ENCODE data around the gene TNS1. TPM values are rescaled to one million over a fixed set of nuclear protein-coding genes. Genes with fewer than 3 reads are reported as not detected.

TNS1 gene
- total RNA-seq, 6 experiments from 2014 or later, result 113 to 139 (median 126) TPM

DNA sequence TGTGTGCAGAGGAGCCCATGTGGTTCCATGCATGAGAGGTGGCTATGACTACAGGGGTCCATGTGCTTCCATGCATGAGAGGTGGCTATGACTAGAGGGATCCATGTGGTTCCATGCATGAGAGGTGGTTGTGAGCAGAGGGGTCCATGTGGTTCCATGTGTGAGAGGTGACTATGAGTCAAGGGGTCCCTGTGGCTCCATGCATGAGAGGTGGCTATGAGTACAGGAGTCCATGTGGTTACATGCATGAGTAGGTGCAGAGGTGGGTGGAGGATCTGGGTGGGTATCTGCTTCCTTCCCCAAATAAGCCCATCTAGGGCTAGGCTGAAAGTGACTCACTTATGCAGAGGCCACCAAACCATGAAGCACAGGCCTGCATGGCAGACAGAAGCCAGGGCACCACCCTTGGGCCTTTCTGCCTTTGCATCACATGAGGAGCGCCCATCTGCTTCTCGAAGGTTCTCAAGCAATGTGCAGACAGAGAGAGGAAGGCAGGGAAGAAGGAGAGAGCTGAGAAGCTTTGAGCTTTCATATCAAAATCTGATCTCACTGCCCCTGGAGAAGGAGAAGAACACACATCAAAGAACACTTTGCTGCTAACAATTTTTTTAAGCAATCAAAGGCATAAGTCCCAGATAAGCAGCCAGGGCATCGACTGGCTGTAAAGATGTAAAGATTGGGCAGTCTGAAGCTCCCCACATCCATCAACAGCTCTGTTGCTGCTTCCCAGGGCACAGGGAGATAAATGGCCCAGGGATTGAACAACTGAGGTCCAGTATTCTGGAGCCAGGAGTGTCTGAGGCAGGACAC is 137.6 kb downstream of the TNS1 start:
- Mint-ChIP-seq H3K27me3 (ENCODE audit: insufficient read depth) (peaks cover 13% of the 10 kb centered on the region), H3K4me1 (ENCODE audit: low read depth) (peaks cover 24% of the 10 kb centered on the region)
- no peak for DNase-seq

DNA sequence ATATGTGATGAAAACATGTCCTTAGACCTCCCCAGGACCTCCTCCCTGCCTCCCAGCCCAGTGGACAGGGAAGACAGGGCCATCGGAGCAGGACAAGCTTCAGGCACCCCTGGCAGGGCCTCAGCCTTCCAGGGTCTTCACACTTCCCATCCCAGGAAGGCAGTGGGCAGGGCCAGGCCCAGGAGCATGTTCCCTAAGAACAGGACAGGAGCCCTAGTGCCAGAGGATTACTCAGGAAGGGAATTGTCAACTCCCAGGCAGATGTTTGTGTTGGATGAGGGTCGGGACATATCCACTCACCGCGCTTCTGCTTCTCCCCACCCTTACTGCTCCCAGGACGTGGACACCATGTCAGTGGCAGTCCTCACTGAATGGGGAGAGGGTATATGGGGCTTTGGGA is 138.9 kb downstream of the TNS1 start:
- Mint-ChIP-seq H3K4me3 (no peak overlapping the region), H3K36me3 (ENCODE audit: low read depth) (peaks cover 30% of the 10 kb centered on the region), H3K9me3 (no peaks in the 10 kb centered on the region), H3K4me1 (ENCODE audit: low read depth) (peaks cover 28% of the 10 kb centered on the region), H3K27ac (no peak overlapping the region), H3K27me3 (ENCODE audit: insufficient read depth) (peaks cover 12% of the 10 kb centered on the region)
- no peak for DNase-seq
- TF ChIP-seq, protein P1, sequence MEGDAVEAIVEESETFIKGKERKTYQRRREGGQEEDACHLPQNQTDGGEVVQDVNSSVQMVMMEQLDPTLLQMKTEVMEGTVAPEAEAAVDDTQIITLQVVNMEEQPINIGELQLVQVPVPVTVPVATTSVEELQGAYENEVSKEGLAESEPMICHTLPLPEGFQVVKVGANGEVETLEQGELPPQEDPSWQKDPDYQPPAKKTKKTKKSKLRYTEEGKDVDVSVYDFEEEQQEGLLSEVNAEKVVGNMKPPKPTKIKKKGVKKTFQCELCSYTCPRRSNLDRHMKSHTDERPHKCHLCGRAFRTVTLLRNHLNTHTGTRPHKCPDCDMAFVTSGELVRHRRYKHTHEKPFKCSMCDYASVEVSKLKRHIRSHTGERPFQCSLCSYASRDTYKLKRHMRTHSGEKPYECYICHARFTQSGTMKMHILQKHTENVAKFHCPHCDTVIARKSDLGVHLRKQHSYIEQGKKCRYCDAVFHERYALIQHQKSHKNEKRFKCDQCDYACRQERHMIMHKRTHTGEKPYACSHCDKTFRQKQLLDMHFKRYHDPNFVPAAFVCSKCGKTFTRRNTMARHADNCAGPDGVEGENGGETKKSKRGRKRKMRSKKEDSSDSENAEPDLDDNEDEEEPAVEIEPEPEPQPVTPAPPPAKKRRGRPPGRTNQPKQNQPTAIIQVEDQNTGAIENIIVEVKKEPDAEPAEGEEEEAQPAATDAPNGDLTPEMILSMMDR (IDR thresholded peaks at IDR 0.05), result no peak

More for the DNA sequence above, 137.6 kb downstream of the TNS1 start:
- TF ChIP-seq, protein P1 (IDR thresholded peaks at IDR 0.05), result no peak
- H3K36me3 Mint-ChIP-seq (ENCODE audit: low read depth), result peaks cover 35% of the 10 kb centered on the region
- no peaks in the 10 kb centered on the region for H3K9me3 Mint-ChIP-seq
- H3K4me3 Mint-ChIP-seq, result no peak overlapping the region
- H3K27ac Mint-ChIP-seq, result peak overlapping the region; percentile 7; the same call in 1 of the 2 replicates

GRCh38 chr2:217861334-217861877 is 141.4 kb downstream of the TNS1 start:
- TF ChIP-seq, protein P1 (IDR thresholded peaks at IDR 0.05), result no peak
- H3K27ac Mint-ChIP-seq, result peak overlapping the region; percentile 23; the same call in 1 of the 2 replicates
- no peaks in the 10 kb centered on the region for H3K9me3 Mint-ChIP-seq

GRCh38 chr2:217859926-217860325 is 142.9 kb downstream of the TNS1 start:
- peaks cover 25% of the 10 kb centered on the region for H3K36me3 Mint-ChIP-seq (ENCODE audit: low read depth)
- TF ChIP-seq, protein P1 (IDR thresholded peaks at IDR 0.05), result no peak
- no peak overlapping the region for H3K4me3 Mint-ChIP-seq
- peaks cover 17% of the 10 kb centered on the region for H3K27me3 Mint-ChIP-seq (ENCODE audit: insufficient read depth)
- DNase-seq, result no peak
- H3K4me1 Mint-ChIP-seq (ENCODE audit: low read depth), result peaks cover 34% of the 10 kb centered on the region
- H3K9me3 Mint-ChIP-seq, result no peaks in the 10 kb centered on the region
- H3K27ac Mint-ChIP-seq, result peak overlapping the region; percentile 89

More at GRCh38 chr2:217861334-217861877, 141.4 kb downstream of the TNS1 start:
- Mint-ChIP-seq H3K4me1 (ENCODE audit: low read depth) (peaks cover 28% of the 10 kb centered on the region), H3K27me3 (ENCODE audit: insufficient read depth) (peaks cover 12% of the 10 kb centered on the region), H3K4me3 (no peak overlapping the region), H3K36me3 (ENCODE audit: low read depth) (peaks cover 17% of the 10 kb centered on the region)
- no peak for DNase-seq

- Mint-ChIP-seq H3K9me3 (no peaks in the 10 kb centered on the region), H3K27me3 (ENCODE audit: insufficient read depth) (peaks cover 15% of the 10 kb centered on the region), H3K36me3 (ENCODE audit: low read depth) (peaks cover 24% of the 10 kb centered on the region), H3K4me3 (peak overlapping the region; percentile 57), H3K27ac (peak overlapping the region; percentile 89), H3K4me1 (ENCODE audit: low read depth) (peaks cover 43% of the 10 kb centered on the region)
- DNase-seq, result peak; percentile 91
- TF ChIP-seq, protein P1 (IDR thresholded peaks at IDR 0.05), result no peak
Observed at GRCh38 chr2:217858519-217859491, 144.0 kb downstream of the TNS1 start.

Data from HFFc6 (cell line).